Endodermal cell (in vitro differentiated cells): ENCODE results near the gene PPP1R14C. TPM values are rescaled to one million over a fixed set of nuclear protein-coding genes. Genes with fewer than 3 reads are reported as not detected.
"Not testable (repeated sequence)": the region's sequence is repeated elsewhere in the genome, so short reads cannot be mapped to it uniquely, and the experiment has no call there.

ENCODE experiments used
- DNase-seq: peaks from one replicate; pipeline ENCODE4 v3.0.0-alpha.2; 2017
- H3K27ac ChIP-seq: 2 replicates; pipeline ENCODE4 v1.5.1; 2013; ENCODE audit warnings: mild to moderate bottlenecking, low read depth, low read length, moderate library complexity
- H3K27me3 ChIP-seq: 2 replicates; pipeline ENCODE4 v1.6.1; 2013; ENCODE audit warnings: mild to moderate bottlenecking, low read length, moderate library complexity; ENCODE audit not compliant: insufficient read depth, control insufficient read depth, poor library complexity, severe bottlenecking
- H3K36me3 ChIP-seq: 2 replicates; pipeline ENCODE4 v1.7.0; 2013; ENCODE audit warnings: mild to moderate bottlenecking, low read length, moderate library complexity; ENCODE audit not compliant: control insufficient read depth, insufficient read depth
- H3K4me1 ChIP-seq: one replicate; pipeline ENCODE4 v1.7.0; 2013; ENCODE audit warnings: low read length; ENCODE audit not compliant: control insufficient read depth, insufficient read depth
- H3K4me3 ChIP-seq: 2 replicates; pipeline ENCODE4 v1.5.1; 2013; ENCODE audit warnings: mild to moderate bottlenecking, low read length, moderate library complexity
- H3K9ac ChIP-seq: 2 replicates; pipeline ENCODE4 v1.6.1; 2013; ENCODE audit warnings: mild to moderate bottlenecking, low read length, moderate library complexity; ENCODE audit not compliant: poor library complexity, severe bottlenecking; ENCODE audit errors: extremely low read depth
- H3K9me3 ChIP-seq: 2 replicates; pipeline ENCODE4 v1.6.1; 2013; ENCODE audit warnings: mild to moderate bottlenecking, low read length, moderate library complexity; ENCODE audit not compliant: control insufficient read depth
- H3K27ac Mint-ChIP-seq: 2 replicates; pipeline ENCODE4 v1.8.0; 2020; ENCODE audit warnings: mixed read lengths
- H3K27me3 Mint-ChIP-seq: 2 replicates; pipeline ENCODE4 v1.8.0; 2021; ENCODE audit warnings: mild to moderate bottlenecking, mixed read lengths; ENCODE audit not compliant: insufficient read depth
- H3K36me3 Mint-ChIP-seq: 2 replicates; pipeline ENCODE4 v1.8.0; 2020; ENCODE audit warnings: low read depth, mixed read lengths
- H3K4me1 Mint-ChIP-seq: 2 replicates; pipeline ENCODE4 v1.8.0; 2020; ENCODE audit warnings: mixed read lengths
- H3K4me3 Mint-ChIP-seq: 2 replicates; pipeline ENCODE4 v1.8.0; 2020; ENCODE audit warnings: mild to moderate bottlenecking, moderate library complexity, mixed read lengths
- H3K9me3 Mint-ChIP-seq: 2 replicates; pipeline ENCODE4 v1.8.0; 2020; ENCODE audit warnings: mild to moderate bottlenecking, mixed read lengths
- WGBS, 2 experiments: methylation state at CpG; one replicate each; pipeline versions ENCODE4 v1.1.5 to v1.1.7; 2013; ENCODE audit warnings: missing lambda C conversion rate in 2 of 2, mixed read lengths in 1 of 2; ENCODE audit not compliant: insufficient coverage in 1 of 2, insufficient read length in 1 of 2; 5-methylcytosine and 5-hydroxymethylcytosine counted together
- total RNA-seq, 2 donors: library from RNA; stranded (reverse); fragmentation: NEBNext Ultra II Directional in 1 of 2; extraction: Animal tissue kit (Norgen Biotek cat#: 25700) in 1 of 2; gene quantifications; 2 replicates in 1 of 2; 3 replicates in 1 of 2; pipeline ENCODE4 v1.2.1, GENCODE V29; 2021
- TF ChIP-seq, protein P1 (sequence below): fragments of 200-600 bp; sonication (generic); conservative IDR thresholded peaks from 2 replicates; pipeline ENCODE4 v1.5.0; 2021; ENCODE audit warnings: antibody characterized with exemption, mild to moderate bottlenecking

The PPP1R14C gene
- total RNA-seq, 2 donors from 2014 or later = 0.20 to 0.29 TPM

DNA sequence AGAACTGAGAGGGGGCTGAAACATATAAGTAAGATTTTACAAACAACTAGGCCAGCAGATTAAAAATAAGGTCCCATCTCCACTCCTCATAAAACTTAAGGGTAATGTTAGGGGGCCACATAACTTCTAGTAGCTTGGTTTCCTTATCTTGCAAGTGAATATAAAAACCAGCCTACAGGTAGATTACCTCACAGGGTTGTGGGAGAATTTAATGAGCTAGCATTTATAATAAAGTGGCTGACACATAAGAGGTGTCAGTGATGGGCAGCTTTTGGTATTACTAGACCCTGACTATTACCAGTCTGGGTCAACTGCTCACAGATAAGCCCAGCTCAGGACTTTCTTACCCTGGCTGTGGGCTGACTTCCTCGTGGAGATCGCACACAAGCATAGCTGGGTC, 9.2 kb upstream of the PPP1R14C start:
- TF ChIP-seq, protein P1, sequence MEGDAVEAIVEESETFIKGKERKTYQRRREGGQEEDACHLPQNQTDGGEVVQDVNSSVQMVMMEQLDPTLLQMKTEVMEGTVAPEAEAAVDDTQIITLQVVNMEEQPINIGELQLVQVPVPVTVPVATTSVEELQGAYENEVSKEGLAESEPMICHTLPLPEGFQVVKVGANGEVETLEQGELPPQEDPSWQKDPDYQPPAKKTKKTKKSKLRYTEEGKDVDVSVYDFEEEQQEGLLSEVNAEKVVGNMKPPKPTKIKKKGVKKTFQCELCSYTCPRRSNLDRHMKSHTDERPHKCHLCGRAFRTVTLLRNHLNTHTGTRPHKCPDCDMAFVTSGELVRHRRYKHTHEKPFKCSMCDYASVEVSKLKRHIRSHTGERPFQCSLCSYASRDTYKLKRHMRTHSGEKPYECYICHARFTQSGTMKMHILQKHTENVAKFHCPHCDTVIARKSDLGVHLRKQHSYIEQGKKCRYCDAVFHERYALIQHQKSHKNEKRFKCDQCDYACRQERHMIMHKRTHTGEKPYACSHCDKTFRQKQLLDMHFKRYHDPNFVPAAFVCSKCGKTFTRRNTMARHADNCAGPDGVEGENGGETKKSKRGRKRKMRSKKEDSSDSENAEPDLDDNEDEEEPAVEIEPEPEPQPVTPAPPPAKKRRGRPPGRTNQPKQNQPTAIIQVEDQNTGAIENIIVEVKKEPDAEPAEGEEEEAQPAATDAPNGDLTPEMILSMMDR = no peak
- Mint-ChIP-seq H3K9me3 (no peaks in the 10 kb centered on the region), H3K27me3 (peaks cover 11% of the 10 kb centered on the region), H3K36me3 (no peaks in the 10 kb centered on the region), H3K27ac (no peak overlapping the region), H3K4me1 (no peaks in the 10 kb centered on the region), H3K4me3 (no peak overlapping the region)
- Histone ChIP-seq H3K27ac (no peak overlapping the region), H3K9ac (no peak overlapping the region), H3K27me3 (no peaks in the 10 kb centered on the region), H3K36me3 (no peaks in the 10 kb centered on the region), H3K9me3 (no peaks in the 10 kb centered on the region), H3K4me3 (no peak overlapping the region), H3K4me1 (no peaks in the 10 kb centered on the region)
- WGBS, 2 experiments = 89 to 100% methylated on average over 2 of the region's 2 CpGs
- no peak for DNase-seq

DNA sequence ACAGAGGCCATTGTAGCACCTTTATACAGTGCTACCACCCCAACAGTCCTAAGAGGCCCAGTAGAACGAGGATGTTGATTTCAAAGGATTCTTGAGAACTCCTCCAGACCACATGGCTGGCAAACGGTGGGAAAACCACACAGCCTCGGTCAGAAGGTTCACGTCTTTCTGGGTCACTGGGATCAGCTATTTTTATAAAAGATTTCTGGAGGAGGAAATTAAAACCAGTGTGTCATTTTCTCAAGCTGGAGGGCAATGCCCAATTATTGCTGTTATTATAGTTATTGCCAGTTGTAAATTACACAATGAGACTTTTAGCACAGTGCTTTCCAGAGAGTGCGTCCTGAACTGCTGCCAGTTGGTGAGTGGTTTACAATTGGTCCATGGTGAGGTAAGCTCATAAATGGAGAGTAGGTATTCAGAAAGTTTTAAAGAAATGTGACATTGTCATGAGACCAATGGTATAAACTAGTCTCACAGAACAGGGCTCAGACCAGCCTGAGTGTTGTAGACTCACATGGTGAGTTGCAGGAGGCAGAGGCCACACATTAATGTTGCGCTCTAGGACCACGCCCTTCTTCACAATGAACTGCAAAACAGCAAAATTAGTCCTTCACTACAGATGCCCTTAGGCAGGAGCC, 8.4 kb upstream of the PPP1R14C start:
- H3K27ac Mint-ChIP-seq = no peak overlapping the region
- TF ChIP-seq, protein P1 = no peak
- DNase-seq = no peak
- Histone ChIP-seq H3K9ac (no peak overlapping the region), H3K27ac (no peak overlapping the region), H3K4me3 (no peak overlapping the region), H3K36me3 (no peaks in the 10 kb centered on the region), H3K4me1 (no peaks in the 10 kb centered on the region), H3K9me3 (no peaks in the 10 kb centered on the region), H3K27me3 (no peaks in the 10 kb centered on the region)
- peaks cover 12% of the 10 kb centered on the region for H3K27me3 Mint-ChIP-seq
- H3K9me3 Mint-ChIP-seq = no peaks in the 10 kb centered on the region
- WGBS, 2 experiments = 89 to 96% methylated on average over 4 to 7 of the region's 7 CpGs
- no peak overlapping the region for H3K4me3 Mint-ChIP-seq
- no peaks in the 10 kb centered on the region for H3K36me3 Mint-ChIP-seq
- H3K4me1 Mint-ChIP-seq = no peaks in the 10 kb centered on the region

DNA sequence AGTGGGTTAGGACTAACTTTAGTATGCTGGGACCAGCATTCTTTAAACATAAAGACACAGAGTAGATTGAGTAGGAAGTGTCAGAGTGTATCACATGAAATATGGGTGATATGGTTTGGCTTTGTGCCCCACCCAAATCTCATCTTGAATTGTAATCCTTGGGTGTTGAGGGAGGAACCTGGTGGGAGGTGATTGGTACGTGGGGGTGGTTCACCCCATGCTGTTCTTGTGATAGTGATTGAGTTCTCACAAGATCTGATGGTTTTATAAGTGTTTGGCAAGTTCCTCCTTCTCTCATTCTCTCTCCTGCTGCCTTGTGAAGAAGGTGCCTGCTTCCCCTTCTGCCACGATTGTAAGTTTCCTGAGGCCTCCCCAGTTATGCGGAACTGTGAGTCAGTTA, 5.1 kb upstream of the PPP1R14C start:
- not testable (repeated sequence) for H3K4me1 ChIP-seq, H3K9me3 Mint-ChIP-seq, H3K9me3 ChIP-seq, H3K27ac Mint-ChIP-seq, H3K4me3 ChIP-seq, H3K9ac ChIP-seq, H3K4me3 Mint-ChIP-seq, H3K36me3 ChIP-seq, H3K27ac ChIP-seq, H3K4me1 Mint-ChIP-seq, H3K36me3 Mint-ChIP-seq, DNase-seq
- peaks cover 35% of the 10 kb centered on the region for H3K27me3 Mint-ChIP-seq
- 50 to 74% methylated on average over 1 to 3 of the region's 3 CpGs for WGBS, 2 experiments
- H3K27me3 ChIP-seq = peaks cover 30% of the 10 kb centered on the region

DNA sequence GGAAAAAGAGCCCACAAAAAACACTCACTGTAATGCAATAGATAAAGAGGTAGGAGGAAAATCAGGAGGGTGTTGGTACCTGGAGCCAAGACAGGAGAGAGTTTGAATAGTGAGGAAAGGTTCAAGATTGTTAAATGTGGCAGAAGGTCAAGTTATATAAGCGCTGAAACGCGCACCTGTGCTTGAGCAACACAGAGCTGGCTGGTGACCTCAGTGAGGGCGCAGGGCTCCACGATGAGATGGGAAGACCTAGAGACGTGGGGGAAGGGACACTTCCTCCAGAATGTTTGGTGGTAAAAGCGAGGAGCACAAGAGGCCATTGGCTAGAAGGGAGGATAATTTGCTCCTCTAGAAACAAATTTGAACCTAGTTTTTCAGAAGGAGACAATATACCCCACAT, 4.2 kb upstream of the PPP1R14C start:
- peaks cover 40% of the 10 kb centered on the region for H3K27me3 Mint-ChIP-seq
- H3K36me3 ChIP-seq = no peaks in the 10 kb centered on the region
- no peak for DNase-seq
- H3K4me3 ChIP-seq = no peak overlapping the region
- H3K27ac ChIP-seq = no peak overlapping the region
- no peak overlapping the region for H3K9ac ChIP-seq
- H3K9me3 ChIP-seq = no peaks in the 10 kb centered on the region
- whole genome bisulfite sequencing, 2 experiments = 78 to 93% methylated on average over 5 to 7 of the region's 7 CpGs
- H3K4me1 Mint-ChIP-seq = no peaks in the 10 kb centered on the region
- no peak overlapping the region for H3K4me3 Mint-ChIP-seq
- peaks cover 38% of the 10 kb centered on the region for H3K27me3 ChIP-seq
- H3K4me1 ChIP-seq = no peaks in the 10 kb centered on the region
- H3K27ac Mint-ChIP-seq = no peak overlapping the region
- TF ChIP-seq, protein P1 = no peak
- no peaks in the 10 kb centered on the region for H3K36me3 Mint-ChIP-seq
- H3K9me3 Mint-ChIP-seq = no peaks in the 10 kb centered on the region
